HG03575 (cell line): Measurements from ENCODE around the gene GUK1.

Experiments used
- ATAC-seq: cut with Tn5 transposase; IDR thresholded peaks from one replicate; pipeline ENCODE4 v1.9.1; 2021; ENCODE audit not compliant: unreplicated experiment, insufficient number of reproducible peaks, low FRiP score; ENCODE audit errors: extremely low read depth

Gene GUK1

GRCh38 chr1:228146417-228147150, 6.5 kb downstream of the GUK1 start:
- no peak for ATAC-seq

- ATAC-seq = no peak
These were observed 7.1 kb downstream of the GUK1 start for GRCh38 chr1:228147151-228147693.

- ATAC-seq = no peak
These were observed 7.7 kb downstream of the GUK1 start for GRCh38 chr1:228147768-228148167.

- ATAC-seq = no peak
These were observed 8.2 kb downstream of the GUK1 start for GRCh38 chr1:228148196-228148861.

- no peak for ATAC-seq
These were observed 8.9 kb downstream of the GUK1 start for GRCh38 chr1:228148935-228149405.

- ATAC-seq = no peak
These were observed 9.5 kb downstream of the GUK1 start, which contains the start of gene GJC2 for GRCh38 chr1:228149406-228150119. TSS of gene GJC2 (plus strand) at chr1:228149930. CDS start at chr1:228157759, 7,829 bp downstream.

- no peak for ATAC-seq
These were observed 10.0 kb downstream of the GUK1 start for GRCh38 chr1:228150120-228150460.

GRCh38 chr1:228150461-228151179, 10.5 kb downstream of the GUK1 start:
- ATAC-seq = no peak

GRCh38 chr1:228151180-228151925, 11.3 kb downstream of the GUK1 start:
- ATAC-seq = no peak

- no peak for ATAC-seq
These were observed 12.2 kb downstream of the GUK1 start for GRCh38 chr1:228152097-228152917.

GRCh38 chr1:228152918-228153258, 12.8 kb downstream of the GUK1 start:
- no peak for ATAC-seq

- no peak for ATAC-seq
These were observed 14.1 kb downstream of the GUK1 start for GRCh38 chr1:228154021-228154669.

GRCh38 chr1:228154670-228155571, 14.8 kb downstream of the GUK1 start:
- no peak for ATAC-seq

GRCh38 chr1:228155596-228156514, 15.8 kb downstream of the GUK1 start:
- no peak for ATAC-seq

- ATAC-seq = no peak
These were observed 16.4 kb downstream of the GUK1 start for GRCh38 chr1:228156515-228156881.
